ENCODE data around the gene COL6A6. TPM values are rescaled to one million over a fixed set of nuclear protein-coding genes. Genes with fewer than 3 reads are reported as not detected.

COL6A6 gene
- total RNA-seq, 1 experiment from 2014 or later, result not detected

GRCh38 chr3:130519754-130520153 lies 2.8 kb downstream of the COL6A6 start:
- BruUV-seq (replicated peaks), result no TSS peak
- TF ChIP-seq YY1 (IDR thresholded peaks at IDR 0.05; ENCODE audit: extremely low read depth, insufficient replicate concordance, low read depth, low read length) (no peak), POLR2A (IDR thresholded peaks at IDR 0.05; ENCODE audit: borderline replicate concordance, extremely low read depth, insufficient read depth, insufficient read length) (no peak), ZFX (IDR thresholded peaks at IDR 0.05) (no peak), CEBPB (IDR thresholded peaks at IDR 0.05; ENCODE audit: low read depth) (no peak), CBX3 (IDR thresholded peaks at IDR 0.05; ENCODE audit: low read depth) (no peak), REST (IDR thresholded peaks at IDR 0.05; ENCODE audit: low read depth) (no peak), MAX (IDR thresholded peaks at IDR 0.05) (no peak), ATF3 (IDR thresholded peaks at IDR 0.05) (no peak), SP1 (IDR thresholded peaks at IDR 0.05; ENCODE audit: low read depth) (no peak), RAD21 (IDR thresholded peaks at IDR 0.05; ENCODE audit: low read depth) (no peak), ZBTB33 (IDR thresholded peaks at IDR 0.05; ENCODE audit: extremely low read depth, insufficient replicate concordance, low read length) (no peak), POLR2AphosphoS5 (IDR thresholded peaks at IDR 0.05; ENCODE audit: low read depth, low read length) (no peak), JUND (IDR thresholded peaks at IDR 0.05) (no peak), TCF7L2 (IDR thresholded peaks at IDR 0.05; ENCODE audit: borderline replicate concordance, extremely low read depth, insufficient read depth, insufficient read length) (no peak), ELF1 (IDR thresholded peaks at IDR 0.05; ENCODE audit: borderline replicate concordance, low read depth) (no peak), SRF (IDR thresholded peaks at IDR 0.05; ENCODE audit: low read depth) (no peak)
- TF ChIP-seq, protein P1, sequence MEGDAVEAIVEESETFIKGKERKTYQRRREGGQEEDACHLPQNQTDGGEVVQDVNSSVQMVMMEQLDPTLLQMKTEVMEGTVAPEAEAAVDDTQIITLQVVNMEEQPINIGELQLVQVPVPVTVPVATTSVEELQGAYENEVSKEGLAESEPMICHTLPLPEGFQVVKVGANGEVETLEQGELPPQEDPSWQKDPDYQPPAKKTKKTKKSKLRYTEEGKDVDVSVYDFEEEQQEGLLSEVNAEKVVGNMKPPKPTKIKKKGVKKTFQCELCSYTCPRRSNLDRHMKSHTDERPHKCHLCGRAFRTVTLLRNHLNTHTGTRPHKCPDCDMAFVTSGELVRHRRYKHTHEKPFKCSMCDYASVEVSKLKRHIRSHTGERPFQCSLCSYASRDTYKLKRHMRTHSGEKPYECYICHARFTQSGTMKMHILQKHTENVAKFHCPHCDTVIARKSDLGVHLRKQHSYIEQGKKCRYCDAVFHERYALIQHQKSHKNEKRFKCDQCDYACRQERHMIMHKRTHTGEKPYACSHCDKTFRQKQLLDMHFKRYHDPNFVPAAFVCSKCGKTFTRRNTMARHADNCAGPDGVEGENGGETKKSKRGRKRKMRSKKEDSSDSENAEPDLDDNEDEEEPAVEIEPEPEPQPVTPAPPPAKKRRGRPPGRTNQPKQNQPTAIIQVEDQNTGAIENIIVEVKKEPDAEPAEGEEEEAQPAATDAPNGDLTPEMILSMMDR (IDR thresholded peaks at IDR 0.05 in 2 of 3, conservative IDR thresholded peaks at IDR 0.05 in 1 of 3; ENCODE audit: borderline replicate concordance in 1 of 3, insufficient read depth in 1 of 3, low read depth in 2 of 3, low read length in 2 of 3), result no peak
- ChIA-PET POLR2A (interaction anchor here (0.6 kb wide), 1 partner anchor 58 kb away, joined by 3 read pairs; no protein-coding TSS in a partner anchor), RAD21 (ENCODE audit: low non-redundant PET in 1 of 2, low total read pairs in 2 of 2, uncharacterized antibody in 2 of 2, unreplicated experiment in 2 of 2) (no interaction called here), CTCF (no interaction called here)
- Histone ChIP-seq H3K9me3 (ENCODE audit: control insufficient read depth in 1 of 2, insufficient read depth in 1 of 2, low read depth in 1 of 2, low read length in 2 of 2) (no peaks in the 10 kb centered on the region), H3K36me3 (ENCODE audit: control insufficient read depth in 1 of 2, insufficient read depth in 2 of 2, low read length in 2 of 2) (no peaks in the 10 kb centered on the region), H3K27me3 (ENCODE audit: insufficient read depth, low read length) (peaks cover 77% of the 10 kb centered on the region), H3K4me1 (ENCODE audit: control insufficient read depth in 1 of 2, insufficient read depth in 2 of 2, low read length in 2 of 2) (no peaks in the 10 kb centered on the region), H3K4me3 (replicated peaks in 1 of 2; ENCODE audit: low read depth in 1 of 2, low read length in 2 of 2) (no peak overlapping the region), H3K9ac (ENCODE audit: low read length) (no peak overlapping the region), H3K4me2 (ENCODE audit: low read length) (no peak overlapping the region), H3K27ac (ENCODE audit: low read depth, low read length) (no peak overlapping the region), H4K20me1 (ENCODE audit: insufficient read depth) (no peaks in the 10 kb centered on the region), H3K9me2 (ENCODE audit: insufficient read depth) (no peaks in the 10 kb centered on the region), H3K79me2 (ENCODE audit: insufficient read depth, low read length) (no peaks in the 10 kb centered on the region), H2AFZ (ENCODE audit: low read depth, low read length, poor library complexity, severe bottlenecking) (no peak overlapping the region)
- no peak for DNase-seq (ENCODE audit: low read depth, low spot score)
- no peak for ATAC-seq
- intact Hi-C loops (cut with micrococcal nuclease), result no loop called here
